ENCODE data around the gene TPRA1. TPM values are rescaled to one million over a fixed set of nuclear protein-coding genes. Genes with fewer than 3 reads are reported as not detected.

TPRA1 gene
- total and polyA plus RNA-seq, 2 experiments from 2014 or later = 16.7 to 30.4 TPM

GRCh38 chr3:127555108-127555507 lies 35.4 kb downstream of the TPRA1 start (continued):
- TF ChIP-seq EZH2phosphoT487 (IDR thresholded peaks at IDR 0.05; ENCODE audit: unreplicated experiment) (no peak), POLR2AphosphoS5 (IDR thresholded peaks at IDR 0.05; ENCODE audit: low read depth) (no peak), JUNB (IDR thresholded peaks at IDR 0.05; ENCODE audit: unreplicated experiment) (no peak), EZH2 (IDR thresholded peaks at IDR 0.05; ENCODE audit: low read depth, unreplicated experiment) (no peak)
- TF ChIP-seq, protein P1, sequence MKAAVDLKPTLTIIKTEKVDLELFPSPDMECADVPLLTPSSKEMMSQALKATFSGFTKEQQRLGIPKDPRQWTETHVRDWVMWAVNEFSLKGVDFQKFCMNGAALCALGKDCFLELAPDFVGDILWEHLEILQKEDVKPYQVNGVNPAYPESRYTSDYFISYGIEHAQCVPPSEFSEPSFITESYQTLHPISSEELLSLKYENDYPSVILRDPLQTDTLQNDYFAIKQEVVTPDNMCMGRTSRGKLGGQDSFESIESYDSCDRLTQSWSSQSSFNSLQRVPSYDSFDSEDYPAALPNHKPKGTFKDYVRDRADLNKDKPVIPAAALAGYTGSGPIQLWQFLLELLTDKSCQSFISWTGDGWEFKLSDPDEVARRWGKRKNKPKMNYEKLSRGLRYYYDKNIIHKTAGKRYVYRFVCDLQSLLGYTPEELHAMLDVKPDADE (IDR thresholded peaks at IDR 0.05) = no peak

- no peaks in the 10 kb centered on the region; the same call in 2 of the 3 replicates for H3K36me3 Mint-ChIP-seq (ENCODE audit: low read depth)
- H3K9me2 ChIP-seq (ENCODE audit: insufficient read depth) = no peaks in the 10 kb centered on the region
- no peaks in the 10 kb centered on the region for H3F3A ChIP-seq (replicated peaks; ENCODE audit: low read depth)
- DNase-seq (ENCODE audit: low spot score) (no peak), ATAC-seq (no peak)
- H3K4me2 ChIP-seq = no peak overlapping the region
- no peak overlapping the region for H3K27ac Mint-ChIP-seq
- 0 out of 2 replicates have a peak, but pooled peaks cover 1% of the 10 kb centered on the region for H3K27me3 ChIP-seq (ENCODE audit: insufficient read depth)
- peaks cover 4% of the 10 kb centered on the region for H3K27me3 Mint-ChIP-seq (ENCODE audit: insufficient read depth, low read depth, poor library complexity)
- H3K27ac ChIP-seq (ENCODE audit: low read depth) = no peak overlapping the region
- H3K4me3 Mint-ChIP-seq = no peak overlapping the region
- H3K4me3 ChIP-seq = no peak overlapping the region
- H3K4me1 ChIP-seq (ENCODE audit: insufficient read depth) = peaks cover 3% of the 10 kb centered on the region; the same call in 1 of the 2 replicates
- H3K79me2 ChIP-seq (replicated peaks; ENCODE audit: insufficient read depth) = no peaks in the 10 kb centered on the region
- no peaks in the 10 kb centered on the region for H3K36me3 ChIP-seq (ENCODE audit: insufficient read depth)
- H3K9me3 Mint-ChIP-seq = no peaks in the 10 kb centered on the region
- H3K4me1 Mint-ChIP-seq = peaks cover 12% of the 10 kb centered on the region
- no peaks in the 10 kb centered on the region for H4K20me1 ChIP-seq (replicated peaks; ENCODE audit: insufficient read depth)
- H2AFZ ChIP-seq = no peak overlapping the region
- no peak for TF ChIP-seq CREB1 (CRISPR knock-in tag; IDR thresholded peaks at IDR 0.05; ENCODE audit: low read depth)
- no peak for TF ChIP-seq ZNF331 (CRISPR knock-in tag; IDR thresholded peaks at IDR 0.05; ENCODE audit: low read depth)
- no peak for TF ChIP-seq POLR2AphosphoS5 (IDR thresholded peaks at IDR 0.05; ENCODE audit: low read depth)
- TF ChIP-seq, protein P1 (IDR thresholded peaks at IDR 0.05) = no peak
- TF ChIP-seq NANOG (IDR thresholded peaks at IDR 0.05; ENCODE audit: borderline replicate concordance) = no peak
- TF ChIP-seq STAT1 (IDR thresholded peaks at IDR 0.05; ENCODE audit: unreplicated experiment) = no peak
- TF ChIP-seq, protein P2, sequence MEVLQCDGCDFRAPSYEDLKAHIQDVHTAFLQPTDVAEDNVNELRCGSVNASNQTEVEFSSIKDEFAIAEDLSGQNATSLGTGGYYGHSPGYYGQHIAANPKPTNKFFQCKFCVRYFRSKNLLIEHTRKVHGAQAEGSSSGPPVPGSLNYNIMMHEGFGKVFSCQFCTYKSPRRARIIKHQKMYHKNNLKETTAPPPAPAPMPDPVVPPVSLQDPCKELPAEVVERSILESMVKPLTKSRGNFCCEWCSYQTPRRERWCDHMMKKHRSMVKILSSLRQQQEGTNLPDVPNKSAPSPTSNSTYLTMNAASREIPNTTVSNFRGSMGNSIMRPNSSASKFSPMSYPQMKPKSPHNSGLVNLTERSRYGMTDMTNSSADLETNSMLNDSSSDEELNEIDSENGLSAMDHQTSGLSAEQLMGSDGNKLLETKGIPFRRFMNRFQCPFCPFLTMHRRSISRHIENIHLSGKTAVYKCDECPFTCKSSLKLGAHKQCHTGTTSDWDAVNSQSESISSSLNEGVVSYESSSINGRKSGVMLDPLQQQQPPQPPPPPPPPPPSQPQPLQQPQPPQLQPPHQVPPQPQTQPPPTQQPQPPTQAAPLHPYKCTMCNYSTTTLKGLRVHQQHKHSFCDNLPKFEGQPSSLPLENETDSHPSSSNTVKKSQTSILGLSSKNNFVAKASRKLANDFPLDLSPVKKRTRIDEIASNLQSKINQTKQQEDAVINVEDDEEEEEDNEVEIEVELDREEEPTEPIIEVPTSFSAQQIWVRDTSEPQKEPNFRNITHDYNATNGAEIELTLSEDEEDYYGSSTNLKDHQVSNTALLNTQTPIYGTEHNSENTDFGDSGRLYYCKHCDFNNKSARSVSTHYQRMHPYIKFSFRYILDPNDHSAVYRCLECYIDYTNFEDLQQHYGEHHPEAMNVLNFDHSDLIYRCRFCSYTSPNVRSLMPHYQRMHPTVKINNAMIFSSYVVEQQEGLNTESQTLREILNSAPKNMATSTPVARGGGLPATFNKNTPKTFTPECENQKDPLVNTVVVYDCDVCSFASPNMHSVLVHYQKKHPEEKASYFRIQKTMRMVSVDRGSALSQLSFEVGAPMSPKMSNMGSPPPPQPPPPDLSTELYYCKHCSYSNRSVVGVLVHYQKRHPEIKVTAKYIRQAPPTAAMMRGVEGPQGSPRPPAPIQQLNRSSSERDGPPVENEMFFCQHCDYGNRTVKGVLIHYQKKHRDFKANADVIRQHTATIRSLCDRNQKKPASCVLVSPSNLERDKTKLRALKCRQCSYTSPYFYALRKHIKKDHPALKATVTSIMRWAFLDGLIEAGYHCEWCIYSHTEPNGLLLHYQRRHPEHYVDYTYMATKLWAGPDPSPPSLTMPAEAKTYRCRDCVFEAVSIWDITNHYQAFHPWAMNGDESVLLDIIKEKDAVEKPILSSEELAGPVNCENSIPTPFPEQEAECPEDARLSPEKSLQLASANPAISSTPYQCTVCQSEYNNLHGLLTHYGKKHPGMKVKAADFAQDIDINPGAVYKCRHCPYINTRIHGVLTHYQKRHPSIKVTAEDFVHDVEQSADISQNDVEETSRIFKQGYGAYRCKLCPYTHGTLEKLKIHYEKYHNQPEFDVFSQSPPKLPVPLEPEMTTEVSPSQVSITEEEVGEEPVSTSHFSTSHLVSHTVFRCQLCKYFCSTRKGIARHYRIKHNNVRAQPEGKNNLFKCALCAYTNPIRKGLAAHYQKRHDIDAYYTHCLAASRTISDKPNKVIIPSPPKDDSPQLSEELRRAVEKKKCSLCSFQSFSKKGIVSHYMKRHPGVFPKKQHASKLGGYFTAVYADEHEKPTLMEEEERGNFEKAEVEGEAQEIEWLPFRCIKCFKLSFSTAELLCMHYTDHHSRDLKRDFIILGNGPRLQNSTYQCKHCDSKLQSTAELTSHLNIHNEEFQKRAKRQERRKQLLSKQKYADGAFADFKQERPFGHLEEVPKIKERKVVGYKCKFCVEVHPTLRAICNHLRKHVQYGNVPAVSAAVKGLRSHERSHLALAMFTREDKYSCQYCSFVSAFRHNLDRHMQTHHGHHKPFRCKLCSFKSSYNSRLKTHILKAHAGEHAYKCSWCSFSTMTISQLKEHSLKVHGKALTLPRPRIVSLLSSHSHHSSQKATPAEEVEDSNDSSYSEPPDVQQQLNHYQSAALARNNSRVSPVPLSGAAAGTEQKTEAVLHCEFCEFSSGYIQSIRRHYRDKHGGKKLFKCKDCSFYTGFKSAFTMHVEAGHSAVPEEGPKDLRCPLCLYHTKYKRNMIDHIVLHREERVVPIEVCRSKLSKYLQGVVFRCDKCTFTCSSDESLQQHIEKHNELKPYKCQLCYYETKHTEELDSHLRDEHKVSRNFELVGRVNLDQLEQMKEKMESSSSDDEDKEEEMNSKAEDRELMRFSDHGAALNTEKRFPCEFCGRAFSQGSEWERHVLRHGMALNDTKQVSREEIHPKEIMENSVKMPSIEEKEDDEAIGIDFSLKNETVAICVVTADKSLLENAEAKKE (CRISPR knock-in tag; IDR thresholded peaks at IDR 0.05) = no peak
- no peak for TF ChIP-seq JUNB (IDR thresholded peaks at IDR 0.05; ENCODE audit: unreplicated experiment)
Measured at GRCh38 chr3:127552038-127552437, 38.5 kb downstream of the TPRA1 start.
